GM12878 (cell line): Measurements from ENCODE around the gene TECPR1.

Experiments
- BCLAF1 ChIP-seq: fragments of 450-650 bp; IDR thresholded peaks from 2 replicates; pipeline ENCODE4 v1.6.1; 2017; ENCODE audit warnings: antibody characterized with exemption, mild to moderate bottlenecking, moderate library complexity
- CTCF ChIP-seq, 3 experiments: IDR thresholded peaks in 2 of 3; conservative IDR thresholded peaks in 1 of 3; 2 replicates each; pipeline ENCODE4 v1.5.1; 2011; ENCODE audit warnings: low read depth in 3 of 3, low read length in 3 of 3, mild to moderate bottlenecking in 3 of 3, control low read depth in 2 of 3, moderate library complexity in 2 of 3, inconsistent platforms in 1 of 3, mixed read lengths in 1 of 3; ENCODE audit not compliant: control insufficient read depth in 2 of 3, insufficient read depth in 1 of 3; ENCODE audit errors: extremely low read depth in 1 of 3
- MAX ChIP-seq: IDR thresholded peaks from 2 replicates; pipeline ENCODE4 v1.6.1; 2012; ENCODE audit warnings: low read depth, low read length, improper control_type of control experiment
- POLR2AphosphoS2 ChIP-seq: IDR thresholded peaks from 2 replicates; pipeline ENCODE4 v1.6.1; 2011; ENCODE audit warnings: low read depth, mild to moderate bottlenecking, low read length, improper control_type of control experiment, moderate library complexity

- TF ChIP-seq MAX (no peak), CTCF (IDR thresholded peaks at IDR 0.05 in 2 of 3, conservative IDR thresholded peaks at IDR 0.05 in 1 of 3; ENCODE audit: control insufficient read depth in 2 of 3, extremely low read depth in 1 of 3, insufficient read depth in 1 of 3, low read depth in 3 of 3, low read length in 3 of 3) (no peak), BCLAF1 (no peak), POLR2AphosphoS2 (no peak)
Observed at GRCh38 chr7:98199131-98199530, 52.9 kb downstream of the TECPR1 start.
